Measurements from ENCODE around the gene ACSS1.

The ACSS1 gene

GRCh38 chr20:25020901-25021301, 37.0 kb downstream of the ACSS1 start:
- no peaks in the 10 kb centered on the region for H3K36me3 ChIP-seq (ENCODE audit: control insufficient read depth, low read length)

DNA sequence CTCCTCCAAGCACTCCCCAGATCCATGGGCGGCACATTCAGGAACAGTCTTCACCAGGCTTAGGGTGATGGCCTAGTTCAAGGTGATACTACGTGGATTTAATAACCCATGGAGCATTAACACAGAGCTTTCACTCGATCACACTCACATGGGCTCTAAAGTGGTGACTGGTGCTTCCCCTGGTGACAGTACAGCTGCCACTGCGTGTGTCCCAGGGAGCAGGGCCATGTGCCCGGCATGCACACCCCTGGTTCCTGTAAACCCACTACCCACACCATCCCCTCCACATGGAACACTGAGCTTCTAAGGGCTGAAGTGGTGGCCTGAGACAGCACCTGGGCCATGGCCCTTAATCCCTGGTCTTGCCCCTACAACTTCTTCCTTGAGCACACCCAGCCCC, 37.6 kb downstream of the ACSS1 start:
- H3K4me3 ChIP-seq (ENCODE audit: low read length): no peak overlapping the region
- no peaks in the 10 kb centered on the region for H3K4me1 ChIP-seq (ENCODE audit: control insufficient read depth, low read length)
- H3K27ac ChIP-seq (ENCODE audit: low read depth, low read length): no peak overlapping the region
- H3K79me2 ChIP-seq (ENCODE audit: control insufficient read depth, low read length): no peaks in the 10 kb centered on the region
- no peaks in the 10 kb centered on the region for H3K27me3 ChIP-seq (ENCODE audit: control insufficient read depth, low read length)
- no peaks in the 10 kb centered on the region for H3K36me3 ChIP-seq (ENCODE audit: control insufficient read depth, low read length)
- TF ChIP-seq EZH2phosphoT487 (IDR thresholded peaks at IDR 0.05; ENCODE audit: borderline replicate concordance, low read length): no peak
- TF ChIP-seq CTCF (IDR thresholded peaks at IDR 0.05; ENCODE audit: low read depth, low read length, poor library complexity, severe bottlenecking): no peak
- H3K9me2 ChIP-seq (replicated peaks; ENCODE audit: control insufficient read depth, low read length): no peaks in the 10 kb centered on the region
- no peaks in the 10 kb centered on the region for H4K20me1 ChIP-seq (ENCODE audit: control insufficient read depth, insufficient read depth, low read depth, low read length)
- no peaks in the 10 kb centered on the region for H3K9me3 ChIP-seq (ENCODE audit: control insufficient read depth, insufficient read depth, low read length)
- no peaks in the 10 kb centered on the region for H3F3A ChIP-seq (ENCODE audit: control insufficient read depth, insufficient read depth)
- H3K4me2 ChIP-seq (ENCODE audit: low read length): no peak overlapping the region

More at GRCh38 chr20:25020901-25021301, 37.0 kb downstream of the ACSS1 start:
- Histone ChIP-seq H3K4me2 (ENCODE audit: low read length) (no peak overlapping the region), H3F3A (ENCODE audit: control insufficient read depth, insufficient read depth) (no peaks in the 10 kb centered on the region), H3K4me1 (ENCODE audit: control insufficient read depth, low read length) (no peaks in the 10 kb centered on the region), H3K27ac (ENCODE audit: low read depth, low read length) (no peak overlapping the region), H3K9me2 (replicated peaks; ENCODE audit: control insufficient read depth, low read length) (no peaks in the 10 kb centered on the region), H3K9me3 (ENCODE audit: control insufficient read depth, insufficient read depth, low read length) (no peaks in the 10 kb centered on the region), H3K4me3 (ENCODE audit: low read length) (no peak overlapping the region), H3K79me2 (ENCODE audit: control insufficient read depth, low read length) (no peaks in the 10 kb centered on the region), H4K20me1 (ENCODE audit: control insufficient read depth, insufficient read depth, low read depth, low read length) (no peaks in the 10 kb centered on the region), H3K27me3 (ENCODE audit: control insufficient read depth, low read length) (no peaks in the 10 kb centered on the region)
- TF ChIP-seq CTCF (IDR thresholded peaks at IDR 0.05; ENCODE audit: low read depth, low read length, poor library complexity, severe bottlenecking) (no peak), EZH2phosphoT487 (IDR thresholded peaks at IDR 0.05; ENCODE audit: borderline replicate concordance, low read length) (no peak)

GRCh38 chr20:25019381-25020155, 38.4 kb downstream of the ACSS1 start:
- H3K9me3 ChIP-seq (ENCODE audit: control insufficient read depth, insufficient read depth, low read length): no peaks in the 10 kb centered on the region
- TF ChIP-seq EZH2phosphoT487 (IDR thresholded peaks at IDR 0.05; ENCODE audit: borderline replicate concordance, low read length): no peak
- no peak for TF ChIP-seq CTCF (IDR thresholded peaks at IDR 0.05; ENCODE audit: low read depth, low read length, poor library complexity, severe bottlenecking)
- H3F3A ChIP-seq (ENCODE audit: control insufficient read depth, insufficient read depth): no peaks in the 10 kb centered on the region
- H3K27ac ChIP-seq (ENCODE audit: low read depth, low read length): no peak overlapping the region
- no peaks in the 10 kb centered on the region for H3K9me2 ChIP-seq (replicated peaks; ENCODE audit: control insufficient read depth, low read length)
- H3K79me2 ChIP-seq (ENCODE audit: control insufficient read depth, low read length): no peaks in the 10 kb centered on the region
- H3K4me1 ChIP-seq (ENCODE audit: control insufficient read depth, low read length): no peaks in the 10 kb centered on the region
- no peak overlapping the region for H3K4me2 ChIP-seq (ENCODE audit: low read length)
- no peaks in the 10 kb centered on the region for H3K36me3 ChIP-seq (ENCODE audit: control insufficient read depth, low read length)
- H3K4me3 ChIP-seq (ENCODE audit: low read length): no peak overlapping the region
- no peaks in the 10 kb centered on the region for H4K20me1 ChIP-seq (ENCODE audit: control insufficient read depth, insufficient read depth, low read depth, low read length)
- no peaks in the 10 kb centered on the region for H3K27me3 ChIP-seq (ENCODE audit: control insufficient read depth, low read length)

All from DOHH2 (cell line).